ENCODE data around the gene FLT3.
A peak's percentile ranks its signal among the peaks of the same experiment; 100 is the strongest.
"Not testable (repeated sequence)": the region's sequence is repeated elsewhere in the genome, so short reads cannot be mapped to it uniquely, and the experiment has no call there.

The FLT3 gene

DNA sequence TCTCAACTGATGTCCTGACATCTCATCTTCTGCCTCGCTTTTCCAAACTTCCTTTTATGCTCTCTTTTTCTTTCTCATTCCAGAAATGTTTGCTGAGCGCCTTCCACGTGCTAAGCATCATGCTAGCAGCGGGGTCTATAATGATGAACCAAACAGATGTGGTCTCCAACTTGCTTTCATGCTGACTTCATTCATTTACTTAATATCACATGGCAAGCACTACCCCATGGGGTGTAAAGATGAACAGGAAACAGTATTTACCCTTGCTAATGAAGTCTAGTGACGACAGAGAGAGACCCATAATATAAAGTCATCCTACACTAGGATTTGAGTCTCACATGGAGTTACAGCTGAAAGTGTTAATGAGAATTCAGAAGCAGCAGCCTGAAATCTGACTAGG, 90.3 kb downstream of the FLT3 start:
- Histone ChIP-seq H3K4me3 (no peak overlapping the region), H3K36me3 (no peaks in the 10 kb centered on the region), H3K27me3 (peaks cover 0 to 12% of the 10 kb centered on the region in 2 donors), H3K9me3 (no peaks in the 10 kb centered on the region), H3K4me1 (no peaks in the 10 kb centered on the region), H3K27ac (no peak overlapping the region)
- TF ChIP-seq, protein P1, sequence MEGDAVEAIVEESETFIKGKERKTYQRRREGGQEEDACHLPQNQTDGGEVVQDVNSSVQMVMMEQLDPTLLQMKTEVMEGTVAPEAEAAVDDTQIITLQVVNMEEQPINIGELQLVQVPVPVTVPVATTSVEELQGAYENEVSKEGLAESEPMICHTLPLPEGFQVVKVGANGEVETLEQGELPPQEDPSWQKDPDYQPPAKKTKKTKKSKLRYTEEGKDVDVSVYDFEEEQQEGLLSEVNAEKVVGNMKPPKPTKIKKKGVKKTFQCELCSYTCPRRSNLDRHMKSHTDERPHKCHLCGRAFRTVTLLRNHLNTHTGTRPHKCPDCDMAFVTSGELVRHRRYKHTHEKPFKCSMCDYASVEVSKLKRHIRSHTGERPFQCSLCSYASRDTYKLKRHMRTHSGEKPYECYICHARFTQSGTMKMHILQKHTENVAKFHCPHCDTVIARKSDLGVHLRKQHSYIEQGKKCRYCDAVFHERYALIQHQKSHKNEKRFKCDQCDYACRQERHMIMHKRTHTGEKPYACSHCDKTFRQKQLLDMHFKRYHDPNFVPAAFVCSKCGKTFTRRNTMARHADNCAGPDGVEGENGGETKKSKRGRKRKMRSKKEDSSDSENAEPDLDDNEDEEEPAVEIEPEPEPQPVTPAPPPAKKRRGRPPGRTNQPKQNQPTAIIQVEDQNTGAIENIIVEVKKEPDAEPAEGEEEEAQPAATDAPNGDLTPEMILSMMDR (IDR thresholded peaks at IDR 0.05) = no peak
- DNase-seq = no peak
- intact Hi-C loops (cut with DNase I; ENCODE audit: low total_unique reads) = no loop called here

DNA sequence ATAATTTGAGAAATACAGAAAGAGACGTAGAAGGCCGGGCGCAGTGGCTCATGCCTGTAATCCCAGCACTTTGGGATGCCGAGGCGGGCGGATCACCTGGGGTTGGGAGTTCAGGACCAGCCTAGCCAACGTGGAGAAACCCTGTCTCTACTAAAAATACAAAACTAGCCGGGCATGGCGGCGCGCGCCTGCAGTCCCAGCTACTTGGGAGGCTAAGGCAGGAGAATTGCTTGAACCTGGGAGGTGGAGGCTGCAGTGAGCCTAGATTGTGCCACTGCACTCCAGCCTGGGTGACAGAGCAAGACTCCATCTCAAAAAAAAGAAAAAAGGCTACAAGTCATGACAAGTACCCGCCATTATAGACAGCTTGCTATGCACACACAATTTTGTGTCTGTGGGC, 95.4 kb downstream of the FLT3 start:
- H3K4me1 ChIP-seq; H3K27ac ChIP-seq; H3K4me3 ChIP-seq; H3K9me3 ChIP-seq; intact Hi-C loops (cut with DNase I; ENCODE audit: low total_unique reads); H3K36me3 ChIP-seq; H3K27me3 ChIP-seq: not testable (repeated sequence)
- peak in 1 of 2 donors; percentile 28 for DNase-seq

DNA sequence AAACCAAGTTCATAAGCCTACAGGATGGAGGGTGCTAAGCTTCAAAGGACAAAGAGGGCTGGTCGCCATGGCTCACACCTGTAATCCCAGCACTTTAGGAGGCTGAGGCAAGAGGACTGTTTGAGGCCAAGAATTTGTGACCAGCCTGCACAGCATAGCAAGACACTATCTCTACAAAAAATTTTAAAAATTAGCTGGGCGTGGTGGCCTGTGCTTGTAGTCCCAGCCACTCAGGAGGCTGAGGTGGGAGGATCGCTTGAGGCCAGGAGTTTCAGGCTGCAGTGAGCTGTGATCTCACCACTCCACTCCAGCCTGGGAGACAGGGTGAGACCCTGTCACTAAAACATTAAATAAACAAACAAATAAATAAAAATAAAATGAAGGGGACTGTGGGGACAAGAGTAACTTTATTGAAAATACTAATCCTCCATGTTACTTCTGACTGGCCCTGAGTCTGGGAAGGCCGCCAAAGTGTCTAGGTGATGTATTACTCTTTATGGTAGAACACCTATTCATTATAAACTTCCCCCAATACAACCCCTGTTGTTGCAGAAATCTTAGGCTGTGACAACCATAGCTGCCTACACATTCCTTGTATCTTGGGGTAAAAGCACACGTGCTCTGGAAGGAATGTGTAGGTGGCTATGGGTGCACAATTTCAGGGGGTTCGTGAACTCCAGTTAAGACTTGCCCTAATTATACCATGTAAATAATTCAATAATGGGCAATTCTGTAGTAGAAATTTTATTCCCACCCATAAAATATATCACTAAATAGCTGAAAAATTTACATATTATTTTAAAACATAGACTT, 97.3 kb downstream of the FLT3 start:
- peak in 1 of 2 donors; percentile 13 for DNase-seq
- Histone ChIP-seq H3K9me3 (no peaks in the 10 kb centered on the region), H3K4me1 (peaks cover 0 to 4% (median 0%) of the 10 kb centered on the region in 4 donors), H3K27me3 (no peaks in the 10 kb centered on the region), H3K4me3 (no peak overlapping the region), H3K36me3 (no peaks in the 10 kb centered on the region), H3K27ac (no peak overlapping the region)
- TF ChIP-seq, protein P1 (IDR thresholded peaks at IDR 0.05) = no peak
- intact Hi-C loops (cut with DNase I; ENCODE audit: low total_unique reads) = no loop called here

DNA sequence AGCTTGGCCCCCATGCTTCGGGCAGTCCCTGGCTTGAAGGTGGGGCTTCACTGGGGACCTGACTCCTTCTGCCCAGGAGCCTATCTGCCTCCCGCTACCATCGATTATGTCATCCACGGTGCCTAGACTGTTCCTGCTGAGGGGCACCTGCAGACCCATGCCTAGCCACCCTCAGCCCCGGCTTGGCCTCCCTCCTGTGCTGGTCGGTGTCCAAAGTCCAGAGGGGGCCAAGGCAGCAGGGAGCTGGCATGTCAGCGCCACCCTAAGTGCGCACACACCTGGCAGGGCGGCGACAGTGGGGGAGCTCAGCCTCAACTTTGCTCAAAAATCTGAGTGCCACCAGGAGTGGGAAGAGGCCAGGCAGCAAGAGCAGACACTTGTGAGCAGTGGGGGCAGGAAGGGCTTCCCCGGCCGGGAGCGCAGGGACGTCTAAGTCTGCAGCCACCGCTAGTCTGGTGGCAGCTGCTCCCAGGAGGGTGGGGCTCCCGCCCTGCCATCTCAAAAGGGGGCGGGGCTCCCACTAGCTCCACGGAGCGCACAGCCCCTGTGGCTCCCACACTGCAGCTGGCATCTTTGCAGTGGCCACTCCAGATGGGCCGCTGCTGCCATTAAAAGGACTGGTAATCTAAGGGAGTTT, 98.4 kb downstream of the FLT3 start:
- H3K27ac ChIP-seq = no peak overlapping the region
- no peaks in the 10 kb centered on the region for H3K36me3 ChIP-seq
- peaks cover 0 to 10% (median 0%) of the 10 kb centered on the region in 4 donors for H3K4me1 ChIP-seq
- peak in 1 of 2 donors; percentile 53 for DNase-seq
- H3K4me3 ChIP-seq = no peak overlapping the region
- TF ChIP-seq, protein P1 (IDR thresholded peaks at IDR 0.05) = no peak
- no peaks in the 10 kb centered on the region for H3K9me3 ChIP-seq
- no peaks in the 10 kb centered on the region for H3K27me3 ChIP-seq
- intact Hi-C loops (cut with DNase I; ENCODE audit: low total_unique reads) = no loop called here

DNA sequence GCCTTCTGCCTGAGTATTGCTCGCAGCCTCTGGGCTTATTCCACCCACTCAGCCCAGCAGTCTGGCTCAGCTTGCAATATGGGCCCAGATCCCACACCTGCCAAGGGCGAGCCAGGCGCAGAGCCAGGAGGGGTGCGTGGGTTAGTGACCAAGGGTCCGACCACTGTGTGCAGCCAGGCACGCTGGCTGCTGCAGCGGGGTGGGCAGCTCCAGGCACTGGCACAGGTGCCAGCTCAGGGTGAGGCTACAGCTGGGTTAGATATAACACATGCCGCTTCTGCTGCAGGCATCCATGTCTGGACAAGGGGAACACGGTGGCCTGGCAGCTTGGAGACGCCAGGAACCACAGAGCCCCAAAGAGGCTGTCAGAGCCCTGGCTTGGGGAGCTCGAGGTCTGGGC, 99.3 kb downstream of the FLT3 start:
- DNase-seq = peak in 1 of 2 donors; percentile 35
- no peaks in the 10 kb centered on the region for H3K27me3 ChIP-seq
- TF ChIP-seq, protein P1 (IDR thresholded peaks at IDR 0.05) = no peak
- H3K27ac ChIP-seq = no peak overlapping the region
- no peaks in the 10 kb centered on the region for H3K36me3 ChIP-seq
- H3K9me3 ChIP-seq = no peaks in the 10 kb centered on the region
- H3K4me1 ChIP-seq = peaks cover 0 to 10% (median 0%) of the 10 kb centered on the region in 4 donors
- no peak overlapping the region for H3K4me3 ChIP-seq
- intact Hi-C loops (cut with DNase I; ENCODE audit: low total_unique reads) = no loop called here

DNA sequence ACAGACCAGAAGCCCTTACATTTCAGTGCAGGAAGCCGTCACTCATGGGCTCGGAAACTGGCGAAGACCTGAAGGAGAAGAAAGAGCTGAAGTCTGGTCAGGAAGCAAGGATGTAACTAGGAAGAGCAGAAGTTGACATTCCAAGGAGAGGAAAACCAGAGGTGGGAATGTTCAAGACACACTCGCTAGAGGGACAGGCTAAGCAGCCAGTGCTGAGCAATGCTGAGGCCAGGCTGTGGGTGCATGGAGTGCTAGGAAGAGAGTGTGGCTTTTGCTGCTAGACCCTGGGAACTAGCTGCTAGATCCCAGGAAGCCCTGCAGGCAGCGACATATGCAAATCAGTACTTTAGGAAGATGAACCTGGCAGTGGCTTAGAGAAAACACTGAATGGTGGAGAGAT, 99.8 kb downstream of the FLT3 start:
- DNase-seq = peak in 1 of 2 donors; percentile 19
- intact Hi-C loops (cut with DNase I; ENCODE audit: low total_unique reads) = no loop called here

More for the DNA sequence above, 99.8 kb downstream of the FLT3 start:
- Histone ChIP-seq H3K36me3 (no peaks in the 10 kb centered on the region), H3K27ac (no peak overlapping the region), H3K4me3 (no peak overlapping the region), H3K27me3 (no peaks in the 10 kb centered on the region), H3K4me1 (peaks cover 0 to 10% (median 0%) of the 10 kb centered on the region in 4 donors), H3K9me3 (no peaks in the 10 kb centered on the region)
- TF ChIP-seq, protein P1 (IDR thresholded peaks at IDR 0.05) = no peak
